Measurements from ENCODE around the gene WNT2B.

WNT2B gene

GRCh38 chr1:112511897-112512296 lies 3.1 kb downstream of the WNT2B start:
- TF ChIP-seq CTCF (IDR thresholded peaks at IDR 0.05; ENCODE audit: extremely low read depth, missing control alignments): no peak
- no peak for DNase-seq (ENCODE audit: low spot score)

- no peak for TF ChIP-seq CTCF (IDR thresholded peaks at IDR 0.05; ENCODE audit: extremely low read depth, missing control alignments)
- no peak for DNase-seq (ENCODE audit: low spot score)
These were observed 4.5 kb downstream of the WNT2B start for GRCh38 chr1:112513112-112513870.

GRCh38 chr1:112514901-112515300 lies 6.1 kb downstream of the WNT2B start:
- DNase-seq (ENCODE audit: low spot score): no peak
- TF ChIP-seq CTCF (IDR thresholded peaks at IDR 0.05; ENCODE audit: extremely low read depth, missing control alignments): no peak

- TF ChIP-seq CTCF (IDR thresholded peaks at IDR 0.05; ENCODE audit: extremely low read depth, missing control alignments): no peak
- no peak for DNase-seq (ENCODE audit: low spot score)
These were observed 6.7 kb downstream of the WNT2B start for GRCh38 chr1:112515311-112516009.

- TF ChIP-seq CTCF (IDR thresholded peaks at IDR 0.05; ENCODE audit: extremely low read depth, missing control alignments): no peak
- DNase-seq (ENCODE audit: low spot score): no peak
These were observed 7.4 kb downstream of the WNT2B start for GRCh38 chr1:112516141-112516540.

GRCh38 chr1:112517231-112517630 lies 8.5 kb downstream of the WNT2B start:
- DNase-seq (ENCODE audit: low spot score): no peak
- TF ChIP-seq CTCF (IDR thresholded peaks at IDR 0.05; ENCODE audit: extremely low read depth, missing control alignments): no peak

- DNase-seq (ENCODE audit: low spot score): no peak
- TF ChIP-seq CTCF (IDR thresholded peaks at IDR 0.05; ENCODE audit: extremely low read depth, missing control alignments): no peak
These were observed 8.9 kb downstream of the WNT2B start for GRCh38 chr1:112517646-112518045.

All from GM20000 (cell line).